OCI-LY3 (cell line): ENCODE measurements around the gene ELMO2.

Experiments used
- EZH2phosphoT487 ChIP-seq: fragments of 200-600 bp; shearing (Covaris generic); IDR thresholded peaks from 2 replicates; pipeline ENCODE4 v1.6.1; 2018; ENCODE audit warnings: antibody characterized with exemption, mixed run types, low read depth
- TF ChIP-seq, protein P1 (sequence below): fragments of 200-600, 300-600 bp; sonication (generic); IDR thresholded peaks from 2 replicates; pipeline ENCODE4 v1.5.1; 2014; ENCODE audit warnings: antibody characterized with exemption, low read length, low read depth

DNA sequence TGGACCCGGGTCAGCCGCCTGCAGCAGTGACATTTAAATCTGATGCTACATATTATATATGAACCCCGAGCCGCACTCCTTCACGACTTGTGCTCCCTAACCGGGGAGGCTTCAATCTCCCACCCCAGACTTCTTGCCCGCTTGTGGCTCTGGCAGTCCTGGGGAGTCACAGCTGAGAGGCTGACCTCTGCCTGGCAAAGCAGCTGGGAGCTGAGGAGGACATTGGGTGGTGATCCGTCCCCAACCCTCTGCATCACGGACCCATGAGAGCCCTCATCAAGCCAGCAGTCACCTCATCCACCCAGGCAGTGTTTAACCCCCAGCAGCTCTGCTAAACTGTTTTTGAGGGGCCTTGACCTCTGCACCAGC, 64.4 kb downstream of the ELMO2 start:
- TF ChIP-seq, protein P1, sequence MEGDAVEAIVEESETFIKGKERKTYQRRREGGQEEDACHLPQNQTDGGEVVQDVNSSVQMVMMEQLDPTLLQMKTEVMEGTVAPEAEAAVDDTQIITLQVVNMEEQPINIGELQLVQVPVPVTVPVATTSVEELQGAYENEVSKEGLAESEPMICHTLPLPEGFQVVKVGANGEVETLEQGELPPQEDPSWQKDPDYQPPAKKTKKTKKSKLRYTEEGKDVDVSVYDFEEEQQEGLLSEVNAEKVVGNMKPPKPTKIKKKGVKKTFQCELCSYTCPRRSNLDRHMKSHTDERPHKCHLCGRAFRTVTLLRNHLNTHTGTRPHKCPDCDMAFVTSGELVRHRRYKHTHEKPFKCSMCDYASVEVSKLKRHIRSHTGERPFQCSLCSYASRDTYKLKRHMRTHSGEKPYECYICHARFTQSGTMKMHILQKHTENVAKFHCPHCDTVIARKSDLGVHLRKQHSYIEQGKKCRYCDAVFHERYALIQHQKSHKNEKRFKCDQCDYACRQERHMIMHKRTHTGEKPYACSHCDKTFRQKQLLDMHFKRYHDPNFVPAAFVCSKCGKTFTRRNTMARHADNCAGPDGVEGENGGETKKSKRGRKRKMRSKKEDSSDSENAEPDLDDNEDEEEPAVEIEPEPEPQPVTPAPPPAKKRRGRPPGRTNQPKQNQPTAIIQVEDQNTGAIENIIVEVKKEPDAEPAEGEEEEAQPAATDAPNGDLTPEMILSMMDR = no peak
- TF ChIP-seq EZH2phosphoT487 = no peak
